ENCODE data around the gene PRDM13.

DNA sequence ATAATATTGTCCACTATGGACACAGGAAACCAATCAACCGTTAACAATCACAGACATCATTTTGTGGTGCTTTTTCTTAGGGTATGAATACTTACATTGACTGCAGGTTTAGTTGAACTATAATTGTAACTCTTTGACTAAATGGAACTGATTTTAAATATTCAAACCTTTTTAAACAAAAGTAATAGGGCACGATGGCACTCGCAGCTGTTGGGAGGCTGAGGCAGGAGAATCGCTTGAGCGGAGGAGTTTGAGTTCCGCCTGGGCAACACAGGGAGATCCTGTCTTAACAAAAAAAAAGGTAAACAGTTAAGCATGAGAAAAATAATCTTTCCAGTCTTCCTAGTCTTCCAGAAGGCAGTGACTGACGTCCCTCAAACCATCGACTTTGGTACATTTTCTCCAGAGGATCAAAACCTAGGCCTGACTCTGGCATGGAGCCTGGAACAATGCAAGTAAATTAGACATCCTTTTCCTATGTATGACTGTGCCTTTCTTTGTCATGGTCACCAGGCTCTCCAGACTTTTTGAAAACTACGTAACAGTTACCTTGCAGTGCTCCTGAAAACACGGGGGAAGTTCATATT is 16.6 kb upstream of the PRDM13 start:
- TF ChIP-seq CTCF (IDR thresholded peaks at IDR 0.05) = no peak
- TF ChIP-seq, protein P1, sequence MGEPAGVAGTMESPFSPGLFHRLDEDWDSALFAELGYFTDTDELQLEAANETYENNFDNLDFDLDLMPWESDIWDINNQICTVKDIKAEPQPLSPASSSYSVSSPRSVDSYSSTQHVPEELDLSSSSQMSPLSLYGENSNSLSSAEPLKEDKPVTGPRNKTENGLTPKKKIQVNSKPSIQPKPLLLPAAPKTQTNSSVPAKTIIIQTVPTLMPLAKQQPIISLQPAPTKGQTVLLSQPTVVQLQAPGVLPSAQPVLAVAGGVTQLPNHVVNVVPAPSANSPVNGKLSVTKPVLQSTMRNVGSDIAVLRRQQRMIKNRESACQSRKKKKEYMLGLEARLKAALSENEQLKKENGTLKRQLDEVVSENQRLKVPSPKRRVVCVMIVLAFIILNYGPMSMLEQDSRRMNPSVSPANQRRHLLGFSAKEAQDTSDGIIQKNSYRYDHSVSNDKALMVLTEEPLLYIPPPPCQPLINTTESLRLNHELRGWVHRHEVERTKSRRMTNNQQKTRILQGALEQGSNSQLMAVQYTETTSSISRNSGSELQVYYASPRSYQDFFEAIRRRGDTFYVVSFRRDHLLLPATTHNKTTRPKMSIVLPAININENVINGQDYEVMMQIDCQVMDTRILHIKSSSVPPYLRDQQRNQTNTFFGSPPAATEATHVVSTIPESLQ (CRISPR knock-in tag; IDR thresholded peaks at IDR 0.05) = no peak

Measured in WTC11 (cell line).